GM18909 (cell line): ENCODE measurements around the gene RNU6-1.

Experiments used
- ATAC-seq: cut with Tn5 transposase; IDR thresholded peaks from one replicate; pipeline ENCODE4 v1.9.1; 2021; ENCODE audit warnings: mild to moderate bottlenecking; ENCODE audit not compliant: unreplicated experiment, poor library complexity

The RNU6-1 gene

GRCh38 chr15:67834581-67835296 is 5.1 kb downstream of the RNU6-1 start:
- no peak for ATAC-seq

DNA sequence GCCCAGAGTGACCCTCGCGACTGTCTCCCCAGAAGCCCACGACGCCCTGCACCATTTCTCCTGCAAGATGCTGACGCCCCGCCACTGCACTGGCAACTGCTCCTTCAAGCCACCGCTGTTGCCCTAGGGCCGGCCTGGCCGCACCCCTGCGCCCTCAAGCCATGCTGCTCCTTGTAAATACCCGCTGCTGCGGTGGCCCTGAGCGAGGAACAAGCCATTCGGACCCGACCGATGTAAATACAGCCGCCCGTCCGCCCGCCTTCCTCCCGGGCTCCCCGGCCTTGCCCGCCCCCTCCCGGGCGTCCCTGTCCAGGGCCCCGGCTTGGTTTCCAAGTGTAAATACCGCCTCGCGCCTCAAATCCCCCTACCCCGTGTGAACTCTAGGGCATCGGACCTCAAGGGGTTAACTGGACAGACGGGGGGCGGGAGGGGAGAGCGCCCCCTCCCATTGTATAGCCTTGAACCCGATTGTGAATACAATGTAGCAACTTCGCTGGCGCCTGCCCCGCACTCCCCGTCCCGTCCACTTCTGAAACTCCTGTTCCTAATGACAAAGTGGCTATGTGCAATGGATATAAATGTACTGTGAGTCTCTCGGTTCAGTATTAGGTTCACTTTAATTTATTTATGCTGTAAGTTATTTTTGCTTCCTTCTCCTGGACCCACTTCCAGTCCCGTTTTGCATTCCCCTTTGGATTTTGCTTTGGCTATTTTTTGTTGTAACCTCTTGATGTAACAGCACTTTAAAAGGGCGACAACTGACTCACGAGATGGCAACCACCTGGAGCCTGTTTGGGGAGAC is 5.9 kb downstream of the RNU6-1 start:
- ATAC-seq = no peak

GRCh38 chr15:67832897-67833709 is 6.7 kb downstream of the RNU6-1 start:
- ATAC-seq = no peak

DNA sequence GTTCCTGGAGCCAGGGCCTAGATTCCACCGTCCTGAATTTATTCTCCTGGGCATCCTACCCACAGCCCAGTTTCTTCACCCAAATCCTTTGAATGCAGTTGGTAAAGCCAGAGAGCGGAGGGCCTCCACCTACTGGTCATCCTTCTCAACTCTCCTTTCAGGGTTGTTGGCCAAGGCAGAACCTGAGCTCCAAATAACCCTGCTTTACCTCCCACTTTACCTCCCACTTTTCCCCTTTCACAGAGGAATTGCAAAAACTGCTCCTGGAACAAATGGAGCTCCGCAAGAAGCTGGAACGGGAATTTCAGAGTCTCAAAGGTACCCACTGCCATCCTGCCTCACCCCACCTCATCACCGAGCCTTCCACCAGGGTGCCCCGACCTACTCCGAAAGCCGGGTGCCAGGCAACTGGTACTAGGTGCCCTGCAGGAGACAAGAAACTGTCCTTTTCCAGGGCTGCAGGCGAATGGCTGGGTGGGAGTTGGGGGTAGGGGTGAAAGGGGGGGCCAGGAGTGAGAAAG is 7.8 kb downstream of the RNU6-1 start:
- ATAC-seq = no peak

GRCh38 chr15:67831363-67831762 is 8.5 kb downstream of the RNU6-1 start:
- no peak for ATAC-seq

DNA sequence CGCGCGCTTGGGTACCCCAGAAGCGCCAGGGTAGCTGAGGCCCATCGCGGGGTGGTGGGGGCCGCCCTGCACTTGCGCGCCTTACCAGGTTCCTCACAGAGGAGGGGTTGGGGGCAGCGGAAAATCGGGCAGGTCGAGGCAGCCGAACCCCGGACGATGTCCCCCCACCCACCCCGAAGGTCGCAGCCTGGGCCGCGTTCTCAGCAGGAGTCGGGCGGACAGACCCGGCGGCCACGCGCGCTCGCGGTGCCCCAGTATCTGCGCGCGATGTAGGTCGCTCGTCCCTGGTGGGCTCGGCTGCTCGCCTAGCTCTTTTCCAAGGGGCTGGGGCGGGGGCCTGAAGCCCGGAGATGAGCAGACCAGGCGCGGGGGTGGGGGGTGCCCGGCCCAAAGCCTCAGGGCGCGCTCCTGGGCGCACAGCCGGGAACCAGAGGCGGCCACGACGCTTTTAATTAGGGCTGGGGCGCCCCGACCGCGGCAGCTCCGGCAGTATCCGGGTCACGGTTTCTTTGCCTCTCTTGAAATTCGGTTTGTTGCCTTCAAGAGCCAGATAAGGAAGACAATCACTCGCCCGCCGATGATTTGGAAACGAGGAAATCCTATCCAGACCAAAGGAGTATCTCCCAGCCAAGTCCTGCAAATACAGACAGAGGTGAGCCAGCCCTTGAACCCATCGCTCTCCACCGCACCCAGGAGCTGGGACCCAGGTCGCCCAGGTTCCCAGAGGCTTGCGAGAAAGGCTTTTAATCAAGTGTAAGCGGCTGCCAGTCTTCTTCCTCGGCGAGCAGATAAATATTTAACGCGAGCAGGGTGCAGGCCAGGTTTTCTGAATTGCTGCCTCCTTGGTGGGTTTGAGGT is 10.0 kb downstream of the RNU6-1 start:
- ATAC-seq = no peak

DNA sequence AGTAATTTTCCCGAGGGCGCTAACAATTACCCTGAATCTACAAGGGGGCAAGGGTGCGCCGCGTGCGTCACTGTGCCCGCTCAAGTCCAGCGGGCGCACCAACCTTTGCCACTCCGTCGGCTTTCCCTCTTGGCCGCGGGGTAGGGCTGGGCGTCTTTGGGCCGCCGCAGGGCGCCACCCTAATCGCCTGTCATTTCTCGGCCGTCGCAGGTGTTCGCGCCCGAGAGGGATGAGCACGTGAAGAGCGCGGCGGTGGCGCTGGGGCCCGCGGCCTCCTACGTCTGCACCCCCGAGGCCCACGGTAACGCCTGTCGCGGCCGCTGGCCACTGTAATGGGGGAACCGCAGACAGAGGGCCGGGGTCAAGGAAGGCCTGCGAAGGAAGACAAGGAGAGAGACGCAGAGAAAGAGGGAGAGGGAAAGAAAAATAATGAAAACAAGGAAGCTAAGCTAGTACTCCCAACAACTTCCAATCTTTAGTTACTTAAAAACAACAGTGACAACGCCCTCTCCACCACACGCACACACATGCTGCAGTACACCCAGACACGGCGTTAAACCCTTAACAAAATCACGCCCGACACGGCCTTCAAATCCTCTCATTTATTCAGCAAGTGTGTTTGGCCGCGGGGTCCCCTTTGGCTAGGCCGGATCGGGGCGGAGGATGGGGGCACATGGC is 10.7 kb downstream of the RNU6-1 start:
- ATAC-seq = no peak

DNA sequence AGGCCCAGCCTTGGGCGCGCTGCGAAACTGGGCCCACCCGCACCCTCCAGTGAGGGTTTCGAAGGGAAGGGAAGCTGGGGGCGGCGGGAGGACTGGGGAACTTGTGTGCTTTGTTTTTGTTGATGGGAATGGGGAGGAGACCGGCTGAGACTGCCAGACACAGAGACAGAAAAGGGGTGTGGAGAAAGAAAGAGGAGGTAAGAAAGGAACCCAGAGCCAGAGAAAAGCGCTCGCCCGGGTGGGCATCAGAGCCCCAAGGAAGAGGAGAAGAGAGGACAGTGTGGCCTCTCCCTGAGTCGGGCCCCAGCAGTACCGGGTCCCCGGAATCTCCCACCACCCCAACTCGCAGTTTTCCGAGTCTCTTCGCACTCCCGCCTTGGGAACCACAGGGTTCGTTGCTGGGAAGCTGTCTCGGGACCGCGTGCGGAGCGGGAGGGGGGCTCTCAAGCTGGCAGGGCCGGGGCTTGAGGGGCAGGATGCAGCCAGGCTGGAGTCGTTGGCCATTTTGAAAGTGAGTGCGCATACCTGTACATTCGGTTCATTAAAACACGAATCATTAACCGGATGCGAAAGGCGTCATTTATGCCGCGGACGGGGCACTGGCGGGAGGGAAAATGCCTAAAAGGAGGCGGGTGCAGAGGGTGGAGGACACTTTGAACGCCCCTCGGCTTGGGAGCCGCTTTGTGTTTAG is 11.4 kb downstream of the RNU6-1 start:
- no peak for ATAC-seq

GRCh38 chr15:67827562-67828277 is 12.1 kb downstream of the RNU6-1 start:
- no peak for ATAC-seq

GRCh38 chr15:67826717-67827561 is 12.9 kb downstream of the RNU6-1 start:
- no peak for ATAC-seq

GRCh38 chr15:67825881-67826716 is 13.7 kb downstream of the RNU6-1 start:
- ATAC-seq = no peak

DNA sequence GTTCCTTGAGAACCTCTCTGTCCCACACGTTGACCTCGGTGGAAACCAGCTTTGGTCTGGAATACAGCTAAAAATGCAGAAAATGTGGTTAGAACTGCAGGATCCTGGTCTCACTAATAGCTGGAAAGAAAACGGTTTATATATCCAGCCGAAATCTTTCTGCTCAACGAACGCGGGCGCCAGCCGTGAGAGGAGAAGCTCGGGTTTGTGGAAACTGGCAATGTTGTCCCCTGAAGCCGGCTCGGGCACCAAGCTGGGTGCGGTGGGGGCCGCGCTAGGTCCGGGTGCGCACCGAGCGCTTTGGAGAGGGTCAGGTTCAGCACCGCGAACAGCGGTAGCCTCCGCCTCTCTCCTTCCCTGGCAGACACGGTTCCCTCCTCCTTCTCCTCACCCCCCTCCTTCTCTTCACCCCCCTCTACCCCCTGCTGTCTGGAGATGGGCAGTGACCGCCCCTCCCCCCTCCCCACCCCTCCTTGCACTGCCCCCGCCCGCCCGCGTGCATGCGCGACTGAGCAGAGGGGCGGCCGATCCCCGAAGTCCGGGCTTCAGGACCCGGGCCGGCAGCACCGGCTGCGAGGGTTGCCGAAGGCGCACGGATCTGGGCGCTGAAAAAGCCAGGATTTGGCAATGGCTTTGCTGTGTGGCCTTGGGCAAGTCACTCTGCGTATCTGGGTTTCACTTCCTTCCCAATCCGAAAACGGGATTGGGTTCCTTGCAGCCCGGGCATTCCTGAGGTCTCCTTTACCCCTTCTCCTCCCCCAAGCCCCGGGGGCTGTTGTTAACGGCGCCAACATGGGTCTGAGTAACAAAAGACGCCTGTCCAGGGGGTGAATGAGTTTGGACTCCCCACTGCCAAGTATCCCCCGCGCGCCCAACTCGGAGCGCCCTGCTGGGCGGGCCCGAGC is 14.6 kb downstream of the RNU6-1 start, which contains the start of gene SKOR1:
Gene SKOR1 (plus strand): TSS at position 534 of the 905 bp plus-strand sequence. CDS start 94 bp downstream, at position 628.
- ATAC-seq = no peak

GRCh38 chr15:67824197-67824968 is 15.5 kb downstream of the RNU6-1 start:
- ATAC-seq = no peak
